PC-9 (cell line): ENCODE measurements around the gene PRKG1. TPM values are rescaled to one million over a fixed set of nuclear protein-coding genes. Genes with fewer than 3 reads are reported as not detected.

ENCODE experiments used
- BruUV-seq: library from RNA; stranded (reverse); fragments of 400-500 nt; replicated peaks from 2 replicates; lab custom pipeline; 2021; lab: Mats Ljungman, UMichigan
- CTCF ChIA-PET: fragments of 300-600 bp; sonication (Branson Sonifier 250); formaldehyde crosslinking; loops from one replicate; lab custom pipeline; 2022; ENCODE audit warnings: antibody characterized with exemption; lab: Charles Lee
- POLR2A ChIA-PET: fragments of 300-600 bp; sonication (Branson Sonifier 250); formaldehyde crosslinking; loops from one replicate; lab custom pipeline; 2022; ENCODE audit warnings: antibody characterized with exemption; ENCODE audit not compliant: unreplicated experiment; lab: Charles Lee
- DNase-seq, 2 experiments: peaks; one replicate each; pipeline versions ENCODE4 v3.0.0 to v3.0.0-alpha.2; 2015 to 2022; ENCODE audit warnings: mixed read lengths in 1 of 2
- H2AFZ ChIP-seq: fragments of 200-600 bp; sonication (generic); 2 replicates; pipeline ENCODE4 v1.8.1; 2017; ENCODE audit warnings: antibody characterized with exemption
- H3F3A ChIP-seq: fragments of 200-600 bp; sonication (generic); 2 replicates; pipeline ENCODE4 v1.8.1; 2017; ENCODE audit warnings: antibody characterized with exemption, mild to moderate bottlenecking, low read depth; ENCODE audit not compliant: insufficient read depth
- H3K27ac ChIP-seq: fragments of 200-600 bp; sonication (generic); 2 replicates; pipeline ENCODE4 v1.6.1; 2016; ENCODE audit warnings: mixed run types
- H3K27me3 ChIP-seq: fragments of 200-600 bp; sonication (generic); 2 replicates; pipeline ENCODE4 v1.6.1; 2016; ENCODE audit warnings: low read depth, mixed run types; ENCODE audit not compliant: insufficient read depth
- H3K36me3 ChIP-seq: fragments of 200-600 bp; sonication (generic); 2 replicates; pipeline ENCODE4 v1.6.1; 2016; ENCODE audit warnings: low read depth, mixed run types
- H3K4me1 ChIP-seq: fragments of 200-600 bp; sonication (generic); replicated peaks from 2 replicates; pipeline ENCODE4 v1.6.1; 2016; ENCODE audit warnings: mixed run types; ENCODE audit not compliant: insufficient read depth
- H3K4me2 ChIP-seq: fragments of 200-600 bp; sonication (generic); 2 replicates; pipeline ENCODE4 v1.6.1; 2017; ENCODE audit warnings: mixed run types
- H3K4me3 ChIP-seq: fragments of 200-600 bp; sonication (generic); 2 replicates; pipeline ENCODE4 v1.6.1; 2016; ENCODE audit warnings: mixed run types
- H3K79me2 ChIP-seq: fragments of 200-600 bp; sonication (generic); 2 replicates; pipeline ENCODE4 v1.6.1; 2017; ENCODE audit warnings: low read depth, mixed run types
- H3K9me2 ChIP-seq: fragments of 200-600 bp; sonication (generic); 2 replicates; pipeline ENCODE4 v1.8.1; 2017; ENCODE audit warnings: mild to moderate bottlenecking; ENCODE audit not compliant: insufficient read depth
- H3K9me3 ChIP-seq: fragments of 200-600 bp; sonication (generic); 2 replicates; pipeline ENCODE4 v1.8.1; 2016; ENCODE audit warnings: low read depth; ENCODE audit not compliant: insufficient read depth
- H4K20me1 ChIP-seq: fragments of 200-600 bp; sonication (generic); 2 replicates; pipeline ENCODE4 v1.8.1; 2017; ENCODE audit not compliant: insufficient read depth
- EZH2 ChIP-seq: fragments of 200-600 bp; sonication (generic); IDR thresholded peaks from 2 replicates; pipeline ENCODE4 v1.8.0; 2017; ENCODE audit warnings: antibody characterized with exemption, low read depth
- intact Hi-C: fragments of 100-400 bp; cut with micrococcal nuclease; formaldehyde crosslinking; loops from one replicate; pipeline ENCODE4 v1.10.0; 2022; ENCODE audit not compliant: unreplicated experiment
- total RNA-seq: library from RNA; stranded (reverse); gene quantifications from 2 replicates; pipeline ENCODE4 v1.2.3, GENCODE V29; 2021
- TF ChIP-seq, protein P1 (sequence below): fragments of 200-600 bp; sonication (generic); conservative IDR thresholded peaks from 2 replicates; pipeline ENCODE4 v1.6.1; 2017; ENCODE audit warnings: mixed run types, antibody characterized with exemption, mild to moderate bottlenecking, moderate library complexity

PRKG1 gene
- total RNA-seq, 1 experiment from 2014 or later, result 0.70 TPM

DNA sequence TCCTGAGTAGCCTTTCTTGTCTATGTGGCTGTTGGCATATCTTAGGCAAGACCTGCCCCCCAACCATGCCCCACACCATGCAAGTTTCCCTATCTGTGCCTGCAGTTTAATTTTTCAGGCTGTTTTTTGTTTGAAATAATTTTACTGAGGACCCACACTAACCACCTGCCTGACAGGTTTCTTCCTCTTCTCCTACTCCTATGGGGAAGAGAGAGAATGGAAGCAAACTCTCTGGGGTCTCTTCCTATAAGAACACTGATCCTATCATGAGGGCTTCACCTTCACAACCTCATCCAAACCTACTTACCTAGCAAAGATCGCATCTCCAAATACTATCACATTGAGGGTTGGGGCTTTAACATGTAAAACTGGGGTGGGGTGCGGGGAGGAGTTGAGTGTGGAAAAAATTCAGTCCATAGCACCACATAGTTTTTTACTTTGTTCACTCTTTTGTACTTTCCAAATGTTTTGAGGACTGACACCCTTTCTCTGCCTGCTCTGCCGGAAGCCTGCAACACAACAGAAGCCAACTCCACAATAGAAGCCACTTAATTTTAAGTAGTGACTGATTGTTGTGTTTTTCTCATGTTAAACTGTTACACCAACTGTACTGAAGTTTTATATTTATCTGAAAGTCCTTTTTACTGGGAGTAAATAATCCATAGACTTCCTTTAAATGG is 692.3 kb downstream of the PRKG1 start:
- no peaks in the 10 kb centered on the region for H3K79me2 ChIP-seq
- H3K27me3 ChIP-seq, result no peaks in the 10 kb centered on the region
- H3K4me1 ChIP-seq, result no peaks in the 10 kb centered on the region
- POLR2A ChIA-PET, result no interaction called here
- H3K27ac ChIP-seq, result no peak overlapping the region
- H2AFZ ChIP-seq, result no peak overlapping the region
- CTCF ChIA-PET, result interaction anchor here (0.7 kb wide), 1 partner anchor 19 kb away, joined by 4 read pairs; no protein-coding TSS in a partner anchor
- TF ChIP-seq, protein P1, sequence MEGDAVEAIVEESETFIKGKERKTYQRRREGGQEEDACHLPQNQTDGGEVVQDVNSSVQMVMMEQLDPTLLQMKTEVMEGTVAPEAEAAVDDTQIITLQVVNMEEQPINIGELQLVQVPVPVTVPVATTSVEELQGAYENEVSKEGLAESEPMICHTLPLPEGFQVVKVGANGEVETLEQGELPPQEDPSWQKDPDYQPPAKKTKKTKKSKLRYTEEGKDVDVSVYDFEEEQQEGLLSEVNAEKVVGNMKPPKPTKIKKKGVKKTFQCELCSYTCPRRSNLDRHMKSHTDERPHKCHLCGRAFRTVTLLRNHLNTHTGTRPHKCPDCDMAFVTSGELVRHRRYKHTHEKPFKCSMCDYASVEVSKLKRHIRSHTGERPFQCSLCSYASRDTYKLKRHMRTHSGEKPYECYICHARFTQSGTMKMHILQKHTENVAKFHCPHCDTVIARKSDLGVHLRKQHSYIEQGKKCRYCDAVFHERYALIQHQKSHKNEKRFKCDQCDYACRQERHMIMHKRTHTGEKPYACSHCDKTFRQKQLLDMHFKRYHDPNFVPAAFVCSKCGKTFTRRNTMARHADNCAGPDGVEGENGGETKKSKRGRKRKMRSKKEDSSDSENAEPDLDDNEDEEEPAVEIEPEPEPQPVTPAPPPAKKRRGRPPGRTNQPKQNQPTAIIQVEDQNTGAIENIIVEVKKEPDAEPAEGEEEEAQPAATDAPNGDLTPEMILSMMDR, result no peak
- TF ChIP-seq EZH2, result no peak
- no peaks in the 10 kb centered on the region for H3K9me2 ChIP-seq
- no peaks in the 10 kb centered on the region for H3F3A ChIP-seq
- H3K36me3 ChIP-seq, result no peaks in the 10 kb centered on the region
- no peak for DNase-seq
- no peaks in the 10 kb centered on the region for H4K20me1 ChIP-seq
- no peak overlapping the region for H3K4me3 ChIP-seq
- BruUV-seq, result no TSS peak
- no peak overlapping the region for H3K4me2 ChIP-seq
- H3K9me3 ChIP-seq, result no peaks in the 10 kb centered on the region
- intact Hi-C loops, result no loop called here

DNA sequence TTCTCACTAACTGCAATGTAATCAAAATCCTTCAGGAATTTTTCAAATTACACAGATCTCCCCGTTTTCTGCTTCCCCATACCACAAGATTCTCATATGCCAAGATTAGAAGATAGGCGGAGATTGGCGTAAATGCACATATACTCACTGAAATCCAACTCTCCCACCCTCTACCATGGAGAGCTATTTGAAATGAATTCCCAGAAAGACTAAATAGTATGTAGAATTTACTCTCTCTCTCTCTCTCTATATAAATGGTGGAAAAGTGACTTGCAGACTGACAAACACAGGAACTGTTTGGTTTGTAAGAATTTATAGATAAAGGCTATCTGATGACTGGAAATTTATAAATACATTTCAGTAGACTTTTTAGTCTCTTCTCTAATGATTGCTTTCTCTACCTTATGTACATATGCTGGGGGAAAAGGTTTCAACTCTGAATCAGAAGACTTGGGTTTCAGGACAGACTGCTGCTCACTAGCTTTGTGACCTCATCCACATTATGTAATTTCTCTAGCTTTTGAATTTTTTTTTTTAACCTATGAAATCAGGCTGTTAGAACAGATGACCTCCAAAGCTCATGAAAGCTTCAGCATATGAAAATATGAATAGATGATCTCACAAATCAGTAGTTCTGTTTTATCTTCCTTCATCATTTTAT is 692.9 kb downstream of the PRKG1 start:
- H3K9me3 ChIP-seq, result no peaks in the 10 kb centered on the region
- H2AFZ ChIP-seq, result no peak overlapping the region
- no TSS peak for BruUV-seq
- H3K4me2 ChIP-seq, result no peak overlapping the region
- no peaks in the 10 kb centered on the region for H3K79me2 ChIP-seq
- ChIA-PET POLR2A (no interaction called here), CTCF (no interaction called here)
- H4K20me1 ChIP-seq, result no peaks in the 10 kb centered on the region
- no peak overlapping the region for H3K27ac ChIP-seq
- no peak for DNase-seq
- H3K9me2 ChIP-seq, result no peaks in the 10 kb centered on the region
- H3K4me1 ChIP-seq, result no peaks in the 10 kb centered on the region
- intact Hi-C loops, result no loop called here
- no peak overlapping the region for H3K4me3 ChIP-seq
- no peaks in the 10 kb centered on the region for H3F3A ChIP-seq
- TF ChIP-seq EZH2, result no peak
- TF ChIP-seq, protein P1, result no peak
- no peaks in the 10 kb centered on the region for H3K36me3 ChIP-seq
- H3K27me3 ChIP-seq, result no peaks in the 10 kb centered on the region

DNA sequence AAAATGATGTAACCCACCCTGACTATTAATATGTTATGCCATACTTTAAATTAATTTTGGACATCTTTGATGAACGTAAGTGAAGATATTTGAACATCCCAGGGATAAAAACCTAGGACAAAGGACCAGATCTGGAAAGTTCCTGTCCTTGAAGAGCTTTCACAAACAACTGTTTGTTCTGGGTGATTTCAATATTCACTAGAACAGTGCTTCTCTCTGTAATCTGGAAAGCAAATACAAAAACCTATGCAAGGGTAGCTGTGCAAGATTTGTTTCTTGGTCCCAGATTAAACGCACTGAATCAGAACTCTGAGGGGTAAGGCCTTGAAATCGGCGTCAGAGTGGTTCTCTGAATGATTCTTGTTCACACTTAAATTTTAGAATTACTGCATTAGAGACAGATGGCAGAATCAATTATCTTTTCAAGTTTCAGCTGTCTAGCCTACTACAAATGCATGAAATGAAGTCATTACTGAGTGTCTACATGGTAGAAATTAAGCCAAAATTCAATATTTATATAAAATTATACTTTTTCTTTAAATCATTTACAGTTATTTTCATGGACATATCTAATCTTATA is 694.7 kb downstream of the PRKG1 start:
- no peaks in the 10 kb centered on the region for H3K79me2 ChIP-seq
- H3F3A ChIP-seq, result no peaks in the 10 kb centered on the region
- no peak overlapping the region for H3K4me2 ChIP-seq
- DNase-seq, result no peak
- H2AFZ ChIP-seq, result no peak overlapping the region
- BruUV-seq, result no TSS peak
- TF ChIP-seq, protein P1, result no peak
- no peak for TF ChIP-seq EZH2
- no peak overlapping the region for H3K27ac ChIP-seq
- no peaks in the 10 kb centered on the region for H3K4me1 ChIP-seq
- no peaks in the 10 kb centered on the region for H3K9me2 ChIP-seq
- H3K27me3 ChIP-seq, result no peaks in the 10 kb centered on the region
- ChIA-PET CTCF (interaction anchor here (0.6 kb wide), 1 partner anchor 464 kb away, joined by 7 read pairs; no protein-coding TSS in a partner anchor), POLR2A (interaction anchor here (0.7 kb wide), 1 partner anchor 169 kb away, joined by 6 read pairs; no protein-coding TSS in a partner anchor)
- no peaks in the 10 kb centered on the region for H3K9me3 ChIP-seq
- H4K20me1 ChIP-seq, result no peaks in the 10 kb centered on the region
- intact Hi-C loops, result no loop called here
- H3K36me3 ChIP-seq, result no peaks in the 10 kb centered on the region
- H3K4me3 ChIP-seq, result no peak overlapping the region
